Measurements from ENCODE around the gene CASK.

Gene CASK

GRCh38 chrX:41619221-41619620 lies 304.1 kb downstream of the CASK start:
- Histone ChIP-seq H3K27me3 (ENCODE audit: control insufficient read depth in 1 of 2, insufficient read depth in 1 of 2, low read length in 2 of 2) (peaks cover 0 to 2% of the 10 kb centered on the region in 2 experiments), H2AK5ac (ENCODE audit: low read length, severe bottlenecking) (no peak overlapping the region), H2AFZ (ENCODE audit: low read depth, low read length) (no peak overlapping the region), H2BK5ac (ENCODE audit: low read depth, low read length, poor library complexity, severe bottlenecking) (no peak overlapping the region), H2BK120ac (ENCODE audit: low read depth, low read length) (no peak overlapping the region), H2BK15ac (ENCODE audit: low read depth, poor library complexity, severe bottlenecking) (no peak overlapping the region), H3K27ac (ENCODE audit: low read length, poor library complexity, severe bottlenecking) (no peak overlapping the region), H3K9me3 (ENCODE audit: control insufficient read depth, low read length) (no peaks in the 10 kb centered on the region), H3K79me1 (replicated peaks; ENCODE audit: low read length, poor library complexity, severe bottlenecking) (no peaks in the 10 kb centered on the region), H4K8ac (ENCODE audit: low read length) (no peak overlapping the region), H3K4ac (ENCODE audit: low read depth in 1 of 2, low read length in 2 of 2) (no peak overlapping the region), H4K91ac (ENCODE audit: low read length) (no peak overlapping the region), H2BK12ac (ENCODE audit: low read length in 2 of 2) (no peak overlapping the region), H3K4me3 (ENCODE audit: insufficient read depth in 1 of 2, low read depth in 1 of 2, low read length in 2 of 2) (no peak overlapping the region), H3K4me2 (ENCODE audit: low read length, poor library complexity, severe bottlenecking) (no peak overlapping the region), H3K23ac (ENCODE audit: low read length in 2 of 2) (no peak overlapping the region), H3K36me3 (ENCODE audit: control insufficient read depth in 1 of 2, insufficient read depth in 2 of 2, low read depth in 1 of 2, low read length in 2 of 2) (peaks cover 3 to 6% of the 10 kb centered on the region in 2 experiments), H3K18ac (ENCODE audit: low read depth in 1 of 2, low read length in 2 of 2) (no peak overlapping the region), H3K14ac (ENCODE audit: low read length in 2 of 2) (no peak overlapping the region), H3K9ac (ENCODE audit: low read length) (no peak overlapping the region), H3K4me1 (ENCODE audit: control insufficient read depth, insufficient read depth, low read depth, low read length) (no peaks in the 10 kb centered on the region)
- DNase-seq = no peak

GRCh38 chrX:41616935-41617334 lies 306.4 kb downstream of the CASK start:
- Histone ChIP-seq H3K18ac (ENCODE audit: low read depth in 1 of 2, low read length in 2 of 2) (no peak overlapping the region), H2BK120ac (ENCODE audit: low read depth, low read length) (no peak overlapping the region), H3K4me2 (ENCODE audit: low read length, poor library complexity, severe bottlenecking) (no peak overlapping the region), H3K9ac (ENCODE audit: low read length) (no peak overlapping the region), H3K4ac (ENCODE audit: low read depth in 1 of 2, low read length in 2 of 2) (no peak overlapping the region), H4K8ac (ENCODE audit: low read length) (no peak overlapping the region), H2BK12ac (ENCODE audit: low read length in 2 of 2) (no peak overlapping the region), H4K91ac (ENCODE audit: low read length) (no peak overlapping the region), H3K9me3 (ENCODE audit: control insufficient read depth, low read length) (no peaks in the 10 kb centered on the region), H3K36me3 (ENCODE audit: control insufficient read depth in 1 of 2, insufficient read depth in 2 of 2, low read depth in 1 of 2, low read length in 2 of 2) (no peaks in the 10 kb centered on the region), H3K27me3 (ENCODE audit: control insufficient read depth in 1 of 2, insufficient read depth in 1 of 2, low read length in 2 of 2) (peaks cover 0 to 2% of the 10 kb centered on the region in 2 experiments), H3K4me1 (ENCODE audit: control insufficient read depth, insufficient read depth, low read depth, low read length) (no peaks in the 10 kb centered on the region), H3K23ac (ENCODE audit: low read length in 2 of 2) (no peak overlapping the region), H3K4me3 (ENCODE audit: insufficient read depth in 1 of 2, low read depth in 1 of 2, low read length in 2 of 2) (no peak overlapping the region), H2AK5ac (ENCODE audit: low read length, severe bottlenecking) (no peak overlapping the region), H2BK5ac (ENCODE audit: low read depth, low read length, poor library complexity, severe bottlenecking) (no peak overlapping the region), H2AFZ (ENCODE audit: low read depth, low read length) (no peak overlapping the region), H3K79me1 (replicated peaks; ENCODE audit: low read length, poor library complexity, severe bottlenecking) (no peaks in the 10 kb centered on the region), H2BK15ac (ENCODE audit: low read depth, poor library complexity, severe bottlenecking) (no peak overlapping the region), H3K27ac (ENCODE audit: low read length, poor library complexity, severe bottlenecking) (no peak overlapping the region), H3K14ac (ENCODE audit: low read length in 2 of 2) (no peak overlapping the region)
- no peak for DNase-seq
- 90% methylated on average over 2 of the region's 3 CpGs for WGBS

GRCh38 chrX:41616255-41616654 lies 307.1 kb downstream of the CASK start:
- DNase-seq = no peak
- H3K79me1 ChIP-seq (replicated peaks; ENCODE audit: low read length, poor library complexity, severe bottlenecking) = no peaks in the 10 kb centered on the region
- H3K14ac ChIP-seq (ENCODE audit: low read length in 2 of 2) = no peak overlapping the region
- H3K18ac ChIP-seq (ENCODE audit: low read depth in 1 of 2, low read length in 2 of 2) = no peak overlapping the region
- no peak overlapping the region for H2BK15ac ChIP-seq (ENCODE audit: low read depth, poor library complexity, severe bottlenecking)
- H3K4ac ChIP-seq (ENCODE audit: low read depth in 1 of 2, low read length in 2 of 2) = no peak overlapping the region
- no peak overlapping the region for H3K4me3 ChIP-seq (ENCODE audit: insufficient read depth in 1 of 2, low read depth in 1 of 2, low read length in 2 of 2)
- no peak overlapping the region for H3K4me2 ChIP-seq (ENCODE audit: low read length, poor library complexity, severe bottlenecking)
- H3K27ac ChIP-seq (ENCODE audit: low read length, poor library complexity, severe bottlenecking) = no peak overlapping the region
- H3K9me3 ChIP-seq (ENCODE audit: control insufficient read depth, low read length) = no peaks in the 10 kb centered on the region
- H3K27me3 ChIP-seq (ENCODE audit: control insufficient read depth in 1 of 2, insufficient read depth in 1 of 2, low read length in 2 of 2) = peaks cover 0 to 2% of the 10 kb centered on the region in 2 experiments
- H2BK5ac ChIP-seq (ENCODE audit: low read depth, low read length, poor library complexity, severe bottlenecking) = no peak overlapping the region
- H3K36me3 ChIP-seq (ENCODE audit: control insufficient read depth in 1 of 2, insufficient read depth in 2 of 2, low read depth in 1 of 2, low read length in 2 of 2) = no peaks in the 10 kb centered on the region
- no peak overlapping the region for H3K23ac ChIP-seq (ENCODE audit: low read length in 2 of 2)
- H4K91ac ChIP-seq (ENCODE audit: low read length) = no peak overlapping the region
- no peak overlapping the region for H2BK120ac ChIP-seq (ENCODE audit: low read depth, low read length)
- H2AK5ac ChIP-seq (ENCODE audit: low read length, severe bottlenecking) = no peak overlapping the region
- H3K4me1 ChIP-seq (ENCODE audit: control insufficient read depth, insufficient read depth, low read depth, low read length) = no peaks in the 10 kb centered on the region
- no peak overlapping the region for H4K8ac ChIP-seq (ENCODE audit: low read length)
- H2AFZ ChIP-seq (ENCODE audit: low read depth, low read length) = no peak overlapping the region
- H2BK12ac ChIP-seq (ENCODE audit: low read length in 2 of 2) = no peak overlapping the region
- no peak overlapping the region for H3K9ac ChIP-seq (ENCODE audit: low read length)

GRCh38 chrX:41608244-41608643 lies 315.1 kb downstream of the CASK start:
- Histone ChIP-seq H3K27ac (ENCODE audit: low read length, poor library complexity, severe bottlenecking) (no peak overlapping the region), H3K23ac (ENCODE audit: low read length in 2 of 2) (no peak overlapping the region), H2AK5ac (ENCODE audit: low read length, severe bottlenecking) (no peak overlapping the region), H3K4me1 (ENCODE audit: control insufficient read depth, insufficient read depth, low read depth, low read length) (no peaks in the 10 kb centered on the region), H3K4ac (ENCODE audit: low read depth in 1 of 2, low read length in 2 of 2) (no peak overlapping the region), H2BK5ac (ENCODE audit: low read depth, low read length, poor library complexity, severe bottlenecking) (no peak overlapping the region), H2BK120ac (ENCODE audit: low read depth, low read length) (no peak overlapping the region), H3K4me2 (ENCODE audit: low read length, poor library complexity, severe bottlenecking) (no peak overlapping the region), H3K27me3 (ENCODE audit: control insufficient read depth in 1 of 2, insufficient read depth in 1 of 2, low read length in 2 of 2) (no peaks in the 10 kb centered on the region), H3K4me3 (ENCODE audit: insufficient read depth in 1 of 2, low read depth in 1 of 2, low read length in 2 of 2) (no peak overlapping the region), H3K36me3 (ENCODE audit: control insufficient read depth in 1 of 2, insufficient read depth in 2 of 2, low read depth in 1 of 2, low read length in 2 of 2) (no peaks in the 10 kb centered on the region), H3K18ac (ENCODE audit: low read depth in 1 of 2, low read length in 2 of 2) (no peak overlapping the region), H2BK12ac (ENCODE audit: low read length in 2 of 2) (no peak overlapping the region), H3K14ac (ENCODE audit: low read length in 2 of 2) (no peak overlapping the region), H4K8ac (ENCODE audit: low read length) (no peak overlapping the region), H3K9me3 (ENCODE audit: control insufficient read depth, low read length) (no peaks in the 10 kb centered on the region), H4K91ac (ENCODE audit: low read length) (no peak overlapping the region), H3K9ac (ENCODE audit: low read length) (no peak overlapping the region), H3K79me1 (replicated peaks; ENCODE audit: low read length, poor library complexity, severe bottlenecking) (peaks cover 2% of the 10 kb centered on the region), H2AFZ (ENCODE audit: low read depth, low read length) (no peak overlapping the region), H2BK15ac (ENCODE audit: low read depth, poor library complexity, severe bottlenecking) (no peak overlapping the region)
- WGBS = 100% methylated on average over 1 of the region's 1 CpG
- no peak for DNase-seq

All from mesenchymal stem cell (in vitro differentiated cells and primary cell).